T-helper 17 cell (primary cell): ENCODE measurements around the gene CRACR2B. TPM values are rescaled to one million over a fixed set of nuclear protein-coding genes. Genes with fewer than 3 reads are reported as not detected.

Experiments
- ATAC-seq: fragments of 150-1000 bp; cut with Tn5 transposase; 2 replicates; pipeline ENCODE4 v1.10.0; 2021; ENCODE audit warnings: mild to moderate bottlenecking, moderate library complexity
- DNase-seq, 3 donors: peaks; one replicate each; pipeline versions ENCODE4 v3.0.0 to v3.0.0-alpha.2; 2020 to 2021
- H3K9me3 ChIP-seq: one replicate; pipeline ENCODE4 v1.7.0; 2013; ENCODE audit warnings: low read length, mild to moderate bottlenecking; ENCODE audit not compliant: control insufficient read depth, poor library complexity, severe bottlenecking
- H3K27ac Mint-ChIP-seq: one replicate; pipeline ENCODE4 v1.8.0; 2022; ENCODE audit warnings: mild to moderate bottlenecking, moderate library complexity, mixed read lengths
- H3K27me3 Mint-ChIP-seq: one replicate; pipeline ENCODE4 v1.8.0; 2022; ENCODE audit warnings: mixed read lengths
- H3K36me3 Mint-ChIP-seq: one replicate; pipeline ENCODE4 v1.8.0; 2022; ENCODE audit warnings: low read depth, mixed read lengths
- H3K4me1 Mint-ChIP-seq: one replicate; pipeline ENCODE4 v1.8.0; 2022; ENCODE audit warnings: mild to moderate bottlenecking, mixed read lengths
- H3K4me3 Mint-ChIP-seq: one replicate; pipeline ENCODE4 v1.8.0; 2022; ENCODE audit warnings: mild to moderate bottlenecking, moderate library complexity, mixed read lengths
- total RNA-seq, 4 donors: library from RNA in 2 of 4; stranded (reverse) in 2 of 4; gene quantifications; one replicate each; pipeline ENCODE4 v1.2.3 and lab custom pipeline; 2022 to 2026

Gene CRACR2B
- total RNA-seq, 2 donors from 2014 or later, result 0.47 to 1.0 TPM

GRCh38 chr11:830295-831117 lies 2.8 kb downstream of the CRACR2B start:
- Mint-ChIP-seq H3K27ac (no peak overlapping the region), H3K36me3 (no peaks in the 10 kb centered on the region), H3K27me3 (peaks cover 24% of the 10 kb centered on the region), H3K4me1 (peaks cover 26% of the 10 kb centered on the region), H3K4me3 (peak overlapping the region; percentile 80)
- no peaks in the 10 kb centered on the region for H3K9me3 ChIP-seq
- DNase-seq (peak; percentile 37 to 60 (median 53)), ATAC-seq (peak; percentile 51)

- no peak for ATAC-seq
- Mint-ChIP-seq H3K4me3 (peak overlapping the region; percentile 80), H3K27me3 (peaks cover 24% of the 10 kb centered on the region), H3K27ac (no peak overlapping the region), H3K4me1 (peaks cover 26% of the 10 kb centered on the region), H3K36me3 (no peaks in the 10 kb centered on the region)
- H3K9me3 ChIP-seq, result no peaks in the 10 kb centered on the region
- DNase-seq, result no peak
Observed at GRCh38 chr11:831118-831864, 3.6 kb downstream of the CRACR2B start.

- no peaks in the 10 kb centered on the region for H3K36me3 Mint-ChIP-seq
- H3K4me1 Mint-ChIP-seq, result peaks cover 22% of the 10 kb centered on the region
- H3K9me3 ChIP-seq, result no peaks in the 10 kb centered on the region
- DNase-seq (no peak), ATAC-seq (no peak)
- peak overlapping the region; percentile 80 for H3K4me3 Mint-ChIP-seq
- H3K27me3 Mint-ChIP-seq, result peaks cover 24% of the 10 kb centered on the region
- no peak overlapping the region for H3K27ac Mint-ChIP-seq
Observed at GRCh38 chr11:831961-832528, 4.3 kb downstream of the CRACR2B start.

GRCh38 chr11:832529-833113 lies 4.9 kb downstream of the CRACR2B start, which contains the start of gene CD151:
Gene CD151 (plus strand): TSS chr11:832952. CDS start chr11:836070, 3,118 bp downstream.
- Mint-ChIP-seq H3K27ac (no peak within 1 kb of the TSS), H3K4me1 (peaks cover 20% of the 10 kb centered on the region), H3K27me3 (peaks cover 22% of the 10 kb centered on the region), H3K36me3 (no peaks in the 10 kb centered on the region), H3K4me3 (peak within 1 kb of the TSS; percentile 81)
- H3K9me3 ChIP-seq, result no peaks in the 10 kb centered on the region
- DNase-seq (peak in 2 of 3 donors; percentile 41 to 57), ATAC-seq (peak; percentile 70)

GRCh38 chr11:833114-833791 lies 5.5 kb downstream of the CRACR2B start:
- Mint-ChIP-seq H3K4me1 (peaks cover 18% of the 10 kb centered on the region), H3K36me3 (no peaks in the 10 kb centered on the region), H3K27ac (no peak overlapping the region), H3K4me3 (peak overlapping the region; percentile 81), H3K27me3 (peaks cover 16% of the 10 kb centered on the region)
- DNase-seq (peak in 2 of 3 donors; percentile 35 to 42), ATAC-seq (peak; percentile 58)
- H3K9me3 ChIP-seq, result no peaks in the 10 kb centered on the region

GRCh38 chr11:833849-834311 lies 6.2 kb downstream of the CRACR2B start:
- H3K4me1 Mint-ChIP-seq, result peaks cover 17% of the 10 kb centered on the region
- H3K4me3 Mint-ChIP-seq, result peak overlapping the region; percentile 81
- no peaks in the 10 kb centered on the region for H3K9me3 ChIP-seq
- H3K27me3 Mint-ChIP-seq, result peaks cover 9% of the 10 kb centered on the region
- no peak overlapping the region for H3K27ac Mint-ChIP-seq
- DNase-seq (no peak), ATAC-seq (no peak)
- no peaks in the 10 kb centered on the region for H3K36me3 Mint-ChIP-seq

GRCh38 chr11:834371-835316 lies 6.9 kb downstream of the CRACR2B start:
- no peak for DNase-seq

GRCh38 chr11:836274-836673 lies 8.6 kb downstream of the CRACR2B start:
- no peak for DNase-seq
- H3K4me3 Mint-ChIP-seq, result no peak overlapping the region

More at GRCh38 chr11:834371-835316, 6.9 kb downstream of the CRACR2B start:
- Mint-ChIP-seq H3K4me3 (peak overlapping the region; percentile 81), H3K4me1 (peaks cover 14% of the 10 kb centered on the region), H3K27ac (no peak overlapping the region), H3K36me3 (no peaks in the 10 kb centered on the region), H3K27me3 (peaks cover 2% of the 10 kb centered on the region)
- no peak for ATAC-seq
- H3K9me3 ChIP-seq, result no peaks in the 10 kb centered on the region

GRCh38 chr11:836700-837099 lies 9.0 kb downstream of the CRACR2B start:
- Mint-ChIP-seq H3K36me3 (no peaks in the 10 kb centered on the region), H3K4me1 (peaks cover 22% of the 10 kb centered on the region), H3K4me3 (no peak overlapping the region), H3K27me3 (no peaks in the 10 kb centered on the region), H3K27ac (no peak overlapping the region)
- DNase-seq (no peak), ATAC-seq (no peak)
- H3K9me3 ChIP-seq, result no peaks in the 10 kb centered on the region

More at GRCh38 chr11:836274-836673, 8.6 kb downstream of the CRACR2B start:
- H3K9me3 ChIP-seq, result no peaks in the 10 kb centered on the region
- Mint-ChIP-seq H3K4me1 (peaks cover 22% of the 10 kb centered on the region), H3K27me3 (no peaks in the 10 kb centered on the region), H3K36me3 (no peaks in the 10 kb centered on the region), H3K27ac (no peak overlapping the region)
- ATAC-seq, result no peak

- DNase-seq, result no peak
- Mint-ChIP-seq H3K36me3 (no peaks in the 10 kb centered on the region), H3K4me3 (no peak overlapping the region), H3K4me1 (peaks cover 20% of the 10 kb centered on the region), H3K27me3 (no peaks in the 10 kb centered on the region), H3K27ac (no peak overlapping the region)
- no peaks in the 10 kb centered on the region for H3K9me3 ChIP-seq
- no peak for ATAC-seq
Observed at GRCh38 chr11:837189-837989, 9.7 kb downstream of the CRACR2B start.

- no peak overlapping the region for H3K27ac Mint-ChIP-seq
- peaks cover 20% of the 10 kb centered on the region for H3K4me1 Mint-ChIP-seq
- no peaks in the 10 kb centered on the region for H3K9me3 ChIP-seq
- H3K27me3 Mint-ChIP-seq, result no peaks in the 10 kb centered on the region
- no peak overlapping the region for H3K4me3 Mint-ChIP-seq
- DNase-seq (no peak), ATAC-seq (no peak)
- no peaks in the 10 kb centered on the region for H3K36me3 Mint-ChIP-seq
Observed at GRCh38 chr11:837990-838307, 10.2 kb downstream of the CRACR2B start.
